NOMO-1 treated with DMSO at 0.1 percent for 48 hours (cell line): ENCODE measurements around the gene ZNF497.
A peak's percentile ranks its signal among the peaks of the same experiment; 100 is the strongest.
"Not testable (repeated sequence)": the region's sequence is repeated elsewhere in the genome, so short reads cannot be mapped to it uniquely, and the experiment has no call there.

Experiments used
- DNase-seq: peaks from one replicate; lab custom pipeline; 2025; ENCODE audit not compliant: unreplicated experiment; lab: John Stamatoyannopoulos, UW

Gene ZNF497

GRCh38 chr19:58394821-58395219, 32.3 kb upstream of the ZNF497 start:
- DNase-seq = no peak

GRCh38 chr19:58393725-58394033, 31.1 kb upstream of the ZNF497 start:
- DNase-seq = no peak

DNA sequence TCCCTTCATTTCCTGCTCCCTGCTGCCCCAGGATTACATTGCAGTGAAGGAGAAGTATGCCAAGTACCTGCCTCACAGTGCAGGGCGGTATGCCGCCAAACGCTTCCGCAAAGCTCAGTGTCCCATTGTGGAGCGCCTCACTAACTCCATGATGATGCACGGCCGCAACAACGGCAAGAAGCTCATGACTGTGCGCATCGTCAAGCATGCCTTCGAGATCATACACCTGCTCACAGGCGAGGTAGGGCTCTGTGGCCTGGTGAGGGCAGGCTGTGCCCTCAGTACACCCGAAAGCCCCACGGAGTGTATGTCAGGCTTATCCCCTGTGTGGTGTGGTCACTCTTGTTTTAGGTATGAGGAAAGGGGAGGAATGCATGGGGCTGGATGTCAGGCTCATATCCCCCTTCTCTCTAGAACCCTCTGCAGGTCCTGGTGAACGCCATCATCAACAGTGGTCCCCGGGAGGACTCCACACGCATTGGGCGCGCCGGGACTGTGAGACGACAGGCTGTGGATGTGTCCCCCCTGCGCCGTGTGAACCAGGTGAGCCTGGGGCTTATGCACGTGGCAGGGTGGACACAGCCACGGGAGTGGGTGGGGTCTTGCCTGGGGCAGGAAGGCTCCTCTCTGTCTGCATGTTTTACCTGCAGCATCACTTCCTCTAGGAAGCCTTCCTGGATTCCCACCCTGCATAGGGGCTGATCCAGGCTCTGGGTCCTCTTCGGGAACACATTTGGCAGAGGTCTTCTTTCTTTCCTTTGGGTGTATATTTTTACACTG, 30.6 kb upstream of the ZNF497 start:
- no peak for DNase-seq

- no peak for DNase-seq
These were observed 25.6 kb upstream of the ZNF497 start for GRCh38 chr19:58388175-58388526.

- no peak for DNase-seq
These were observed 25.0 kb upstream of the ZNF497 start for GRCh38 chr19:58387338-58388174.

- peak; percentile 98 for DNase-seq
These were observed 24.2 kb upstream of the ZNF497 start, which contains the start of gene RPS5 for GRCh38 chr19:58386576-58387337. Gene RPS5, plus strand, starts transcription at chr19:58387269. Its CDS starts 869 bp downstream, at chr19:58388138.

- no peak for DNase-seq
These were observed 23.5 kb upstream of the ZNF497 start for GRCh38 chr19:58385891-58386575.

- no peak for DNase-seq
These were observed 22.9 kb upstream of the ZNF497 start for GRCh38 chr19:58385313-58385890.

GRCh38 chr19:58382997-58383603, 20.5 kb upstream of the ZNF497 start:
- DNase-seq = no peak

DNA sequence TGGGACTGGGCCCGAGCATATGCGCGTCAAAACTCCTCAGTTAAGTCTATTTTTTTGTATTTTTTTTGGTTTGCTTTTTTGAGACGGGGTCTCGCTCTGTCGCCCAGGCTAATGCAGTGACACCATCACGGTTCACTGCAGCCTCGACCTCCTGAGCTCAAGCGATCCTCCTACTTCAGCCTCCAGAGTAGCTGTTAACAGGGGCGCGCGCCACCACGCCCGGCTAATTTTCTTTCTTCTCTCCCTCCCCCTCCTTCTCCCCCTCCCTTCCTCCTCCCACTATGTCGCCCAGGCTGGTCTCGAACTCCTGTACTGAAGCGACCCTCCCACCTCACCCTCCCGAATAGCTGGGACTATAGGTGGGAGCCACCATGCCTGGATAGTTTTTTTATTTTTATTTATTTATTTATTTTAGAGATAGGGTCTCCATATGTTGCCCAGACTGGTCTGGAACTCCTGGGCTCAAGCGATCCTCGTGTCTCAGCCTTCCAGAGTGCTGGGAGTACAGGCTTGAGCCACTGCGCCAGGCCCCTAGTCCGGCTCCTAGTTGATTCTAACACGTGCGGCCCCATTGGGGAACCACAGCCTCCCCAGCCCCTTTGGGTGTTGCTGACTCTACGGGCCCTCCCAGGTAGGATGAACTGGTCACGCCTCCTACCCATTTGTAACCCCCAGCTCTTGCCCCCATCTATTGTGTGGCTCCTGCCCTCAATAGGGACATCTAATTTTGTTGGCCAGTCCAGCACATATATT, 19.1 kb upstream of the ZNF497 start:
- DNase-seq = no peak

- DNase-seq = peak; percentile 99
These were observed 18.3 kb upstream of the ZNF497 start, which contains the start of gene ZNF837 for GRCh38 chr19:58380662-58381459. Gene ZNF837, minus strand, starts transcription at chr19:58381030. Its CDS starts 11,698 bp downstream, at chr19:58369332.

DNA sequence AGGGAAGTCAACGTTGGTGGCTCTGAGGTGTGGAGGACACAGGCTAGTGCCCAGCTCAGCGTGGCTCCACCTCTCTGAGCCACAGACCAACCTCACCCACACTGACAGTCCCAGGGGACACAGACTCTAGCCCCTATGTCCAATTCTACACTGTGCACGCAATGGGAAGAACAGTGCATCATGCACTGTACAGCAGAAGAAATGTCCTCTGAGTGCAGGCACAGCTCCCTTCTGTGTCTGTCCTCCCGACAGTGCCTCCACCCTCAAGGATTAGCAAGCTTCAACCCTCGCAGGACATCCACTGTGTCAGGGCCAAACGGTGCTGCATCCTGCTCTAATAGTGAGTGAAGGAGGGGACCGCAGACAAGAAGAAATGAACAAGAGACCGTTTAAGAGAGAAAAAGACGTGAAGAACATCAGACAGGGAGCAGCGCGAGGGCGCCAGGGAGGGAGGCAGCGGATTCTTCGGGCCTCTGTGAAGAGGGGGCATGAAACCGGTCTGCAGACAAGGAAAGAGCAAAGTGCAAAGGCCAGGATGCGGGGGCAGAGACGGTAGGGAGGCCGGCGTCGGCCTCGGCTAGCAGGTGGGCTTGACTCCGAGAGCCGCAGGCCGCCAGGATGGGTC, 17.6 kb upstream of the ZNF497 start:
- DNase-seq = no peak

DNA sequence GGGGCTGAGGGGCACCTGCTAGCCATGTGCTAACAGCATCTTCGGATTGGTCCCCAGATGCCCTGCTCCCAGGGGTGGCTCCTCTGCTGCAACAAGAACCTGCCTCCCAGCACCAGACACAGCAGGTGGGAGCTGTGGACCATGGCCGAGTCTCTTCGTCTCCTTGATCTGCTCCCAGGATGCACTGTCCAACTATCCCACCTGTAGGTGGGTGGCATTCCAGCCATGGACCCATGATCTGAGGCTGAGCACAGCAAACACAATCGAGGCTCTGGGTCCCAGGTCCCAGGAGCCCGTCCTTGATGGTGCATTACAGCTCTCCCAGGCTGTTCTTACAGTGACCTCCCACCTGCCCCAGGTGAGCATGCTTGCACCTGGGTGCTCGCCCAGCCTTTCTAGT, 16.7 kb upstream of the ZNF497 start:
- DNase-seq = no peak

- not testable (repeated sequence) for DNase-seq
These were observed 14.2 kb upstream of the ZNF497 start for GRCh38 chr19:58376724-58377123.

DNA sequence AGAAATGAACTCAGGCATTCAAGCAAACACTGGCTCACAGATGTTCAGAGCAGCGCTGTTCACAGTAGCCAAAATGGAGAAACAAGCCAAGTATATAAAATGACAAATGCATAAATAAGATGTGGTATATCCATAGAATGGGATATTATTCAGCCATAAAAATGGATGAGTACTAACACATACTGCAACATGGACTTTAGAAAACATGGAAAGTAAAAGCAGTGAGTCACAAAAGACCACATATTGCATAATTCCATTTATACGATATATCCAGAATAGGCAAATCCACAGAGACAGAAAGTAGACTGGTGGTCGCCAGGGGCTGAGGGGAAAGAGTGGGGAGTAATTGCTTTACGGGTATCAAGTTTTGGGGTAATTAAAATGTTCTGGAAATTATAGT, 11.6 kb upstream of the ZNF497 start:
- peak; percentile 44 for DNase-seq

- DNase-seq = no peak
These were observed 10.0 kb upstream of the ZNF497 start for GRCh38 chr19:58372311-58373133.
